Activated T-cell treated with anti-CD3 and anti-CD28 coated beads, Interleukin-2, amount 50 U/mL, for 4 hours (primary cell): Measurements from ENCODE around the gene TINCR. TPM values are rescaled to one million over a fixed set of nuclear protein-coding genes. Genes with fewer than 3 reads are reported as not detected.

Source experiments
- ATAC-seq, 2 donors: fragments of 200-7000 bp; cut with Tn5 transposase; one replicate each; pipeline ENCODE4 v1.10.0; 2021
- DNase-seq: peaks from one replicate; pipeline ENCODE4 v3.0.0-alpha.2; 2020
- H3K27me3 Mint-ChIP-seq: one replicate; pipeline ENCODE4 v1.8.0; 2021; ENCODE audit warnings: low read depth, mixed read lengths
- H3K36me3 Mint-ChIP-seq: one replicate; pipeline ENCODE4 v1.8.0; 2022; ENCODE audit warnings: mixed read lengths; ENCODE audit not compliant: insufficient read depth
- H3K4me1 Mint-ChIP-seq: one replicate; pipeline ENCODE4 v1.8.0; 2021; ENCODE audit warnings: low read depth, mixed read lengths
- H3K4me3 Mint-ChIP-seq: one replicate; pipeline ENCODE4 v1.8.0; 2021; ENCODE audit warnings: mild to moderate bottlenecking, moderate library complexity, mixed read lengths
- H3K9me3 Mint-ChIP-seq: one replicate; pipeline ENCODE4 v1.8.0; 2021; ENCODE audit warnings: mixed read lengths
- total RNA-seq, 3 donors: library from RNA; stranded (reverse); gene quantifications; one replicate each; pipeline ENCODE4 v1.2.1, GENCODE V29; 2021

TINCR gene
- total RNA-seq, 3 donors from 2014 or later: 0.63 to 1.4 (median 0.81) TPM

GRCh38 chr19:5580161-5580571, 12.4 kb upstream of the TINCR start:
- Mint-ChIP-seq H3K27me3 (no peaks in the 10 kb centered on the region), H3K4me3 (no peak overlapping the region), H3K36me3 (no peaks in the 10 kb centered on the region), H3K9me3 (no peaks in the 10 kb centered on the region), H3K4me1 (peaks cover 9% of the 10 kb centered on the region)
- DNase-seq: no peak
- no peak for ATAC-seq

GRCh38 chr19:5579697-5580096, 11.9 kb upstream of the TINCR start:
- no peaks in the 10 kb centered on the region for H3K9me3 Mint-ChIP-seq
- no peak overlapping the region for H3K4me3 Mint-ChIP-seq
- no peaks in the 10 kb centered on the region for H3K36me3 Mint-ChIP-seq
- H3K4me1 Mint-ChIP-seq: peaks cover 9% of the 10 kb centered on the region
- no peak for DNase-seq
- no peak for ATAC-seq
- no peaks in the 10 kb centered on the region for H3K27me3 Mint-ChIP-seq

GRCh38 chr19:5579286-5579685, 11.5 kb upstream of the TINCR start:
- no peak for ATAC-seq
- peaks cover 9% of the 10 kb centered on the region for H3K4me1 Mint-ChIP-seq
- H3K27me3 Mint-ChIP-seq: no peaks in the 10 kb centered on the region
- no peak overlapping the region for H3K4me3 Mint-ChIP-seq
- no peaks in the 10 kb centered on the region for H3K36me3 Mint-ChIP-seq
- no peak for DNase-seq
- no peaks in the 10 kb centered on the region for H3K9me3 Mint-ChIP-seq

- peaks cover 9% of the 10 kb centered on the region for H3K4me1 Mint-ChIP-seq
- peak; percentile 67 for DNase-seq
- ATAC-seq: peak; percentile 89 to 94
- H3K27me3 Mint-ChIP-seq: no peaks in the 10 kb centered on the region
- no peak overlapping the region for H3K4me3 Mint-ChIP-seq
- H3K9me3 Mint-ChIP-seq: no peaks in the 10 kb centered on the region
- H3K36me3 Mint-ChIP-seq: no peaks in the 10 kb centered on the region
These were observed 10.5 kb upstream of the TINCR start for GRCh38 chr19:5578097-5578846.

- DNase-seq: no peak
- Mint-ChIP-seq H3K36me3 (no peaks in the 10 kb centered on the region), H3K4me1 (peaks cover 9% of the 10 kb centered on the region), H3K27me3 (no peaks in the 10 kb centered on the region), H3K4me3 (no peak overlapping the region), H3K9me3 (no peaks in the 10 kb centered on the region)
- ATAC-seq: no peak
These were observed 7.8 kb upstream of the TINCR start for GRCh38 chr19:5575590-5575989.

- peaks cover under 1% of the 10 kb centered on the region for H3K4me1 Mint-ChIP-seq
- ATAC-seq (no peak), DNase-seq (no peak)
- no peaks in the 10 kb centered on the region for H3K36me3 Mint-ChIP-seq
- peaks cover 14% of the 10 kb centered on the region for H3K27me3 Mint-ChIP-seq
- no peaks in the 10 kb centered on the region for H3K9me3 Mint-ChIP-seq
- no peak overlapping the region for H3K4me3 Mint-ChIP-seq
These were observed 5.0 kb upstream of the TINCR start for GRCh38 chr19:5572556-5573286.

GRCh38 chr19:5571777-5572176, 4.0 kb upstream of the TINCR start:
- DNase-seq: no peak
- Mint-ChIP-seq H3K9me3 (no peaks in the 10 kb centered on the region), H3K4me3 (no peak overlapping the region), H3K4me1 (no peaks in the 10 kb centered on the region), H3K27me3 (peaks cover 14% of the 10 kb centered on the region), H3K36me3 (no peaks in the 10 kb centered on the region)
- no peak for ATAC-seq

GRCh38 chr19:5567970-5568407, 236 bp upstream of the TINCR start:
- Mint-ChIP-seq H3K4me3 (no peak overlapping the region), H3K4me1 (no peaks in the 10 kb centered on the region), H3K36me3 (no peaks in the 10 kb centered on the region), H3K9me3 (no peaks in the 10 kb centered on the region), H3K27me3 (peaks cover 19% of the 10 kb centered on the region)
- no peak for ATAC-seq
- no peak for DNase-seq

GRCh38 chr19:5564930-5565329, 2.8 kb downstream of the TINCR start:
- Mint-ChIP-seq H3K27me3 (peaks cover 21% of the 10 kb centered on the region), H3K9me3 (peaks cover 10% of the 10 kb centered on the region), H3K36me3 (no peaks in the 10 kb centered on the region), H3K4me3 (no peak overlapping the region), H3K4me1 (no peaks in the 10 kb centered on the region)
- ATAC-seq (no peak), DNase-seq (no peak)

GRCh38 chr19:5563935-5564612, 3.7 kb downstream of the TINCR start:
- no peak for DNase-seq
- Mint-ChIP-seq H3K4me1 (no peaks in the 10 kb centered on the region), H3K36me3 (no peaks in the 10 kb centered on the region), H3K27me3 (peaks cover 16% of the 10 kb centered on the region), H3K9me3 (peaks cover 10% of the 10 kb centered on the region), H3K4me3 (no peak overlapping the region)
- ATAC-seq: peak in 1 of 2 donors; percentile 23

- Mint-ChIP-seq H3K27me3 (peaks cover 12% of the 10 kb centered on the region), H3K4me3 (no peak overlapping the region), H3K9me3 (peaks cover 10% of the 10 kb centered on the region), H3K36me3 (no peaks in the 10 kb centered on the region), H3K4me1 (no peaks in the 10 kb centered on the region)
- no peak for DNase-seq
- no peak for ATAC-seq
These were observed 4.7 kb downstream of the TINCR start for GRCh38 chr19:5563008-5563431.

- DNase-seq (no peak), ATAC-seq (no peak)
- H3K9me3 Mint-ChIP-seq: peaks cover 10% of the 10 kb centered on the region
- H3K4me1 Mint-ChIP-seq: no peaks in the 10 kb centered on the region
- peaks cover 14% of the 10 kb centered on the region for H3K27me3 Mint-ChIP-seq
- no peaks in the 10 kb centered on the region for H3K36me3 Mint-ChIP-seq
- H3K4me3 Mint-ChIP-seq: no peak overlapping the region
These were observed 5.5 kb downstream of the TINCR start for GRCh38 chr19:5562280-5562679.

GRCh38 chr19:5561559-5561958, 6.2 kb downstream of the TINCR start:
- H3K4me1 Mint-ChIP-seq: no peaks in the 10 kb centered on the region
- H3K9me3 Mint-ChIP-seq: peaks cover 10% of the 10 kb centered on the region

GRCh38 chr19:5560156-5560555, 7.6 kb downstream of the TINCR start:
- no peak overlapping the region for H3K4me3 Mint-ChIP-seq
- peaks cover 10% of the 10 kb centered on the region for H3K9me3 Mint-ChIP-seq
- H3K36me3 Mint-ChIP-seq: no peaks in the 10 kb centered on the region
- H3K27me3 Mint-ChIP-seq: peaks cover 18% of the 10 kb centered on the region
- ATAC-seq (no peak), DNase-seq (no peak)
- H3K4me1 Mint-ChIP-seq: no peaks in the 10 kb centered on the region

More at GRCh38 chr19:5561559-5561958, 6.2 kb downstream of the TINCR start:
- H3K27me3 Mint-ChIP-seq: peaks cover 18% of the 10 kb centered on the region
- H3K4me3 Mint-ChIP-seq: no peak overlapping the region
- H3K36me3 Mint-ChIP-seq: no peaks in the 10 kb centered on the region
- ATAC-seq (no peak), DNase-seq (no peak)
